Panc1 (cell line): ENCODE results near the gene RNF130. TPM values are rescaled to one million over a fixed set of nuclear protein-coding genes. Genes with fewer than 3 reads are reported as not detected.

Experiments used
- ATAC-seq: fragments of 200-7000 bp; cut with Tn5 transposase; 2 replicates; pipeline ENCODE4 v1.9.1; 2020; ENCODE audit warnings: mild to moderate bottlenecking, moderate library complexity
- BruUV-seq: library from RNA; stranded (reverse); fragments of 400-500 nt; replicated peaks from 2 replicates; lab custom pipeline; 2021; lab: Mats Ljungman, UMichigan
- CTCF ChIA-PET: fragments of 300-600 bp; sonication (Branson Sonifier 250); formaldehyde crosslinking; loops from one replicate; lab custom pipeline; 2022; ENCODE audit warnings: antibody characterized with exemption; lab: Charles Lee
- POLR2A ChIA-PET: fragments of 300-600 bp; sonication (Branson Sonifier 250); formaldehyde crosslinking; loops from one replicate; lab custom pipeline; 2022; ENCODE audit warnings: antibody characterized with exemption; lab: Charles Lee
- DNase-seq: peaks from one replicate; pipeline ENCODE4 v3.0.0-alpha.2; 2010; ENCODE audit warnings: low read depth, low spot score
- H3K27ac ChIP-seq: 2 replicates; pipeline ENCODE4 v1.5.1; 2011; ENCODE audit warnings: mild to moderate bottlenecking, low read length, inconsistent platforms
- H3K27me3 ChIP-seq: fragments of 200-500 bp; sonication (Bioruptor generic); 2 replicates; pipeline ENCODE4 v1.6.0; 2014; ENCODE audit warnings: low read length, inconsistent platforms; ENCODE audit not compliant: control insufficient read depth, insufficient read depth
- H3K36me3 ChIP-seq: fragments of 200-500 bp; sonication (Bioruptor generic); 2 replicates; pipeline ENCODE4 v1.5.1; 2014; ENCODE audit warnings: inconsistent platforms, mild to moderate bottlenecking, low read length, moderate library complexity; ENCODE audit not compliant: control insufficient read depth, insufficient read depth
- H3K4me1 ChIP-seq: 2 replicates; pipeline ENCODE4 v1.5.1; 2011; ENCODE audit warnings: inconsistent platforms, mild to moderate bottlenecking, low read length, moderate library complexity; ENCODE audit not compliant: control insufficient read depth, insufficient read depth
- H3K4me3 ChIP-seq, 2 experiments: 2 replicates each; pipeline ENCODE4 v1.5.1; 2011 to 2012; ENCODE audit warnings: low read depth in 2 of 2, low read length in 2 of 2, mild to moderate bottlenecking in 2 of 2, inconsistent platforms in 1 of 2, moderate library complexity in 1 of 2
- H3K9me3 ChIP-seq: fragments of 200-500 bp; sonication (Bioruptor generic); 2 replicates; pipeline ENCODE4 v1.5.1; 2014; ENCODE audit warnings: low read depth, mild to moderate bottlenecking, inconsistent platforms, low read length, moderate library complexity; ENCODE audit not compliant: control insufficient read depth, insufficient read depth
- POLR2AphosphoS5 ChIP-seq: IDR thresholded peaks from 2 replicates; pipeline ENCODE4 v1.6.1; 2012; ENCODE audit warnings: mild to moderate bottlenecking, low read depth, low read length, moderate library complexity
- REST ChIP-seq, 2 experiments: IDR thresholded peaks; 2 replicates each; pipeline ENCODE4 v1.6.1; 2011 to 2012; ENCODE audit warnings: low read depth in 2 of 2, control low read depth in 1 of 2, low read length in 1 of 2, mild to moderate bottlenecking in 1 of 2, moderate library complexity in 1 of 2; ENCODE audit not compliant: insufficient read depth in 1 of 2
- SIN3A ChIP-seq: IDR thresholded peaks from 2 replicates; pipeline ENCODE4 v1.6.1; 2012; ENCODE audit warnings: low read depth, mild to moderate bottlenecking, low read length, moderate library complexity, borderline replicate concordance; ENCODE audit not compliant: insufficient read depth
- TCF7L2 ChIP-seq: IDR thresholded peaks from 2 replicates; pipeline ENCODE4 v1.6.1; 2011; ENCODE audit warnings: mild to moderate bottlenecking, low read depth, low read length, inconsistent platforms
- in situ Hi-C: cut with HindIII; loops from 2 replicates; pipeline ENCODE4 v1.10.0; 2016; ENCODE audit warnings: low sequenced_read_pairs, low pct_unique_long_range_greater_than_20kb
- intact Hi-C: fragments of 100-400 bp; cut with micrococcal nuclease; formaldehyde crosslinking; loops from one replicate; pipeline ENCODE4 v1.10.0; 2022; ENCODE audit not compliant: unreplicated experiment
- total RNA-seq: library from RNA; stranded (reverse); gene quantifications from one replicate; pipeline ENCODE4 v1.2.1, GENCODE V29; 2021; ENCODE audit not compliant: unreplicated experiment
- TF ChIP-seq, protein P1 (sequence below): fragments of 450-650 bp; IDR thresholded peaks from 2 replicates; pipeline ENCODE4 v1.5.1; 2017; ENCODE audit warnings: mild to moderate bottlenecking

RNF130 gene
- total RNA-seq, 1 experiment from 2014 or later = 73.1 TPM

DNA sequence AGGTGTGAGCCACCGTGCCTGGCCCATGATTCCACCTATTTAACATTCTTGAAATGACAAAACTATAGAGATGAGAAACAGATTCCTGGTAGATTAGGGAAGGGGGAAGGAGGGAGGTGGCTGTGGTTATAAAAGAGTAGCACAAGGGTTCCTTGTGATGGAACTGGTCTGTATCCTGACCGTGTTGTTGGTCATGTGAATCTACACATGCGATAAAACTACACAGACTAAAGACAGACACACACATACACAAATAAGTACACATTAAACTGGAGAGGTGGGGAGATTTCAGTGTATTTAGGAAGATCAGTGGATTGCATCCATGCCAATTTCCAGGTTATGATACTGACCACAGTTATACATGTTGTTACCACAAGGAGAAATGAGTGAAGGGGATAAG is 60.9 kb downstream of the RNF130 start:
- ChIA-PET CTCF (no interaction called here), POLR2A (no interaction called here)
- Histone ChIP-seq H3K27me3 (no peaks in the 10 kb centered on the region), H3K4me3 (no peak overlapping the region), H3K36me3 (no peaks in the 10 kb centered on the region), H3K9me3 (no peaks in the 10 kb centered on the region), H3K27ac (no peak overlapping the region), H3K4me1 (no peaks in the 10 kb centered on the region)
- BruUV-seq = no TSS peak
- ATAC-seq (no peak), DNase-seq (no peak)
- TF ChIP-seq, protein P1, sequence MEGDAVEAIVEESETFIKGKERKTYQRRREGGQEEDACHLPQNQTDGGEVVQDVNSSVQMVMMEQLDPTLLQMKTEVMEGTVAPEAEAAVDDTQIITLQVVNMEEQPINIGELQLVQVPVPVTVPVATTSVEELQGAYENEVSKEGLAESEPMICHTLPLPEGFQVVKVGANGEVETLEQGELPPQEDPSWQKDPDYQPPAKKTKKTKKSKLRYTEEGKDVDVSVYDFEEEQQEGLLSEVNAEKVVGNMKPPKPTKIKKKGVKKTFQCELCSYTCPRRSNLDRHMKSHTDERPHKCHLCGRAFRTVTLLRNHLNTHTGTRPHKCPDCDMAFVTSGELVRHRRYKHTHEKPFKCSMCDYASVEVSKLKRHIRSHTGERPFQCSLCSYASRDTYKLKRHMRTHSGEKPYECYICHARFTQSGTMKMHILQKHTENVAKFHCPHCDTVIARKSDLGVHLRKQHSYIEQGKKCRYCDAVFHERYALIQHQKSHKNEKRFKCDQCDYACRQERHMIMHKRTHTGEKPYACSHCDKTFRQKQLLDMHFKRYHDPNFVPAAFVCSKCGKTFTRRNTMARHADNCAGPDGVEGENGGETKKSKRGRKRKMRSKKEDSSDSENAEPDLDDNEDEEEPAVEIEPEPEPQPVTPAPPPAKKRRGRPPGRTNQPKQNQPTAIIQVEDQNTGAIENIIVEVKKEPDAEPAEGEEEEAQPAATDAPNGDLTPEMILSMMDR = no peak
- TF ChIP-seq POLR2AphosphoS5 (no peak), SIN3A (no peak), REST (IDR thresholded peaks at IDR 0.05; ENCODE audit: insufficient read depth in 1 of 2, low read depth in 2 of 2, low read length in 1 of 2) (no peak), TCF7L2 (no peak)
- intact Hi-C loops (no loop called here), in situ Hi-C loops (no loop called here)

- Histone ChIP-seq H3K27me3 (no peaks in the 10 kb centered on the region), H3K4me1 (no peaks in the 10 kb centered on the region), H3K27ac (no peak overlapping the region), H3K36me3 (no peaks in the 10 kb centered on the region), H3K4me3 (no peak overlapping the region), H3K9me3 (no peaks in the 10 kb centered on the region)
- intact Hi-C loops (no loop called here), in situ Hi-C loops (no loop called here)
- DNase-seq (no peak), ATAC-seq (no peak)
- CTCF ChIA-PET = no interaction called here
- no TSS peak for BruUV-seq
- POLR2A ChIA-PET = no interaction called here
- TF ChIP-seq, protein P1 = no peak
- no peak for TF ChIP-seq TCF7L2
- no peak for TF ChIP-seq REST (IDR thresholded peaks at IDR 0.05; ENCODE audit: insufficient read depth in 1 of 2, low read depth in 2 of 2, low read length in 1 of 2)
- no peak for TF ChIP-seq SIN3A
- TF ChIP-seq POLR2AphosphoS5 = no peak
Measured at GRCh38 chr5:180009581-180009980, 62.0 kb downstream of the RNF130 start.
